Karpas-422 (cell line): ENCODE results near the gene SLC33A1. TPM values are rescaled to one million over a fixed set of nuclear protein-coding genes. Genes with fewer than 3 reads are reported as not detected.

Experiments used
- DNase-seq: peaks from one replicate; pipeline ENCODE4 v3.0.0-alpha.2; 2015
- H2AFZ ChIP-seq: fragments of 200-600 bp; sonication (generic); 2 replicates; pipeline ENCODE4 v1.6.1; 2014; ENCODE audit warnings: antibody characterized with exemption, low read length, mixed read lengths
- H3K27ac ChIP-seq: fragments of 200-600 bp; sonication (generic); 2 replicates; pipeline ENCODE4 v1.5.1; 2014; ENCODE audit warnings: mild to moderate bottlenecking, low read length, moderate library complexity
- H3K27me3 ChIP-seq: fragments of 200-600 bp; sonication (generic); 2 replicates; pipeline ENCODE4 v1.6.1; 2014; ENCODE audit warnings: low read length, mixed read lengths
- H3K36me3 ChIP-seq: fragments of 200-600 bp; sonication (generic); 2 replicates; pipeline ENCODE4 v1.6.1; 2014; ENCODE audit warnings: low read length, mixed read lengths; ENCODE audit not compliant: insufficient read depth
- H3K4me1 ChIP-seq: fragments of 200-600 bp; sonication (generic); 2 replicates; pipeline ENCODE4 v1.6.1; 2014; ENCODE audit warnings: mild to moderate bottlenecking, low read length, mixed read lengths
- H3K4me2 ChIP-seq: fragments of 200-600 bp; sonication (generic); 2 replicates; pipeline ENCODE4 v1.6.1; 2014; ENCODE audit warnings: low read length, low read depth, mild to moderate bottlenecking; ENCODE audit not compliant: poor library complexity, severe bottlenecking
- H3K4me3 ChIP-seq: fragments of 200-600 bp; sonication (generic); 2 replicates; pipeline ENCODE4 v1.5.1; 2014; ENCODE audit warnings: mild to moderate bottlenecking, antibody characterized with exemption, low read length, mixed read lengths
- H3K79me2 ChIP-seq: fragments of 200-600 bp; sonication (generic); 2 replicates; pipeline ENCODE4 v1.6.1; 2014; ENCODE audit warnings: mild to moderate bottlenecking, low read length, mixed read lengths
- H3K9ac ChIP-seq: fragments of 200-600 bp; sonication (generic); 2 replicates; pipeline ENCODE4 v1.6.0; 2014; ENCODE audit warnings: low read length
- H3K9me2 ChIP-seq: fragments of 200-600 bp; sonication (generic), shearing (Covaris generic); replicated peaks from 2 replicates; pipeline ENCODE4 v1.6.0; 2014; ENCODE audit warnings: mild to moderate bottlenecking, low read length, moderate library complexity; ENCODE audit not compliant: insufficient read depth
- H3K9me3 ChIP-seq: fragments of 300-700, 200-600 bp; sonication (generic); 2 replicates; pipeline ENCODE4 v1.6.1; 2014; ENCODE audit warnings: low read length, mixed read lengths
- H4K20me1 ChIP-seq: fragments of 200-600 bp; sonication (generic); 2 replicates; pipeline ENCODE4 v1.6.1; 2014; ENCODE audit warnings: mild to moderate bottlenecking, antibody characterized with exemption, low read length, low read depth; ENCODE audit not compliant: insufficient read depth
- total RNA-seq: library from RNA; depleted of rRNA; stranded (reverse); fragments of >200 nt; shearing (Covaris generic); gene quantifications from 2 replicates; pipeline ENCODE4 v1.2.3, GENCODE V29; 2014; ENCODE audit warnings: low replicate concordance; rRNA removed

The SLC33A1 gene
- total RNA-seq, 1 experiment from 2014 or later = 54.6 TPM

GRCh38 chr3:155771126-155771525, 83.1 kb downstream of the SLC33A1 start:
- no peaks in the 10 kb centered on the region for H3K9me2 ChIP-seq
- H3K9ac ChIP-seq = no peak overlapping the region
- H3K4me3 ChIP-seq = no peak overlapping the region
- H3K79me2 ChIP-seq = no peaks in the 10 kb centered on the region
- no peak overlapping the region for H2AFZ ChIP-seq
- no peak overlapping the region for H3K27ac ChIP-seq
- no peaks in the 10 kb centered on the region for H3K27me3 ChIP-seq
- peaks cover 5% of the 10 kb centered on the region; the same call in 1 of the 2 replicates for H3K36me3 ChIP-seq
- no peak for DNase-seq
- no peak overlapping the region for H3K4me2 ChIP-seq
- no peaks in the 10 kb centered on the region for H3K4me1 ChIP-seq
- no peaks in the 10 kb centered on the region for H4K20me1 ChIP-seq
- H3K9me3 ChIP-seq = peaks cover 4% of the 10 kb centered on the region; the same call in 1 of the 2 replicates

Other genes with a start within 250 kb of the SLC33A1 start
- 0.34 and 0.51 TPM in 2 replicates for gene PLCH1, start 109.4 kb downstream of the SLC33A1 start, total RNA-seq
- gene C3orf33, start 48.1 kb downstream of the SLC33A1 start, total RNA-seq = 4.0 and 5.1 TPM in 2 replicates
- 50.9 and 83.1 TPM in 2 replicates for gene GMPS, start 16.2 kb upstream of the SLC33A1 start, total RNA-seq